ENCODE results near the gene GNAI3. TPM values are rescaled to one million over a fixed set of nuclear protein-coding genes. Genes with fewer than 3 reads are reported as not detected.

Gene GNAI3
- total and polyA plus RNA-seq, 2 experiments from 2014 or later, result 8.9 to 11.5 TPM

GRCh38 chr1:109532365-109533136, 15.9 kb upstream of the GNAI3 start:
- Histone ChIP-seq H3K36me3 (replicated peaks; ENCODE audit: insufficient read depth, low read depth) (no peaks in the 10 kb centered on the region), H3K4me3 (no peak overlapping the region), H3K79me2 (no peaks in the 10 kb centered on the region)

DNA sequence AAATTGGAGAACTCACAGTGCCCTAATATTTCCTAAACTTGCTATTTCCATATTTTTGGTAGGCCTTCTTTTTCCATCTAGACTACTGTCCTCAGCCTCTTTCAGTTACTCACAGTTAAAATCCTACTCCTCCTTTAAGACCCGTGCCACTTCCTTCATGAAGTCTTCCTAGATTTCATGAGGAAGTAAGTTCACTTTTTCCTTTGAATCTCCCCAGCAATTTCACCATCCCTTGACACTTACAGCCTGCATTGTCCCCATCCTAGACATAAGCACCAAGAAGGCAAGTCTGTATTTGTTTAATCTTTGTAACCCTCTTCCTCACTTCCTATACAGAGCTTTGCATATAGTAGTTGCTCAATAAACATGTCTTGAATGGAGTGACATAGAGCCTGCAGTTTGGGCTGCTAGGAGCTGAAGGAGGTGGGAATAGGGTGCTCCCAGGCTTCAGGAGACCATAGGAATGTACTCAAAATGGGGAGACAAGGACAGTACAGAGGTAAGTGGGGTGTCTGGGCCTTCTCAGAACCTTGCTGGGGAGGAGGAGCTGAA, 14.0 kb upstream of the GNAI3 start:
- TF ChIP-seq EZH2 (IDR thresholded peaks at IDR 0.05; ENCODE audit: borderline replicate concordance) (no peak), EZH2phosphoT487 (IDR thresholded peaks at IDR 0.05; ENCODE audit: low read depth, severe bottlenecking, unreplicated experiment) (no peak)
- TF ChIP-seq, protein P1, sequence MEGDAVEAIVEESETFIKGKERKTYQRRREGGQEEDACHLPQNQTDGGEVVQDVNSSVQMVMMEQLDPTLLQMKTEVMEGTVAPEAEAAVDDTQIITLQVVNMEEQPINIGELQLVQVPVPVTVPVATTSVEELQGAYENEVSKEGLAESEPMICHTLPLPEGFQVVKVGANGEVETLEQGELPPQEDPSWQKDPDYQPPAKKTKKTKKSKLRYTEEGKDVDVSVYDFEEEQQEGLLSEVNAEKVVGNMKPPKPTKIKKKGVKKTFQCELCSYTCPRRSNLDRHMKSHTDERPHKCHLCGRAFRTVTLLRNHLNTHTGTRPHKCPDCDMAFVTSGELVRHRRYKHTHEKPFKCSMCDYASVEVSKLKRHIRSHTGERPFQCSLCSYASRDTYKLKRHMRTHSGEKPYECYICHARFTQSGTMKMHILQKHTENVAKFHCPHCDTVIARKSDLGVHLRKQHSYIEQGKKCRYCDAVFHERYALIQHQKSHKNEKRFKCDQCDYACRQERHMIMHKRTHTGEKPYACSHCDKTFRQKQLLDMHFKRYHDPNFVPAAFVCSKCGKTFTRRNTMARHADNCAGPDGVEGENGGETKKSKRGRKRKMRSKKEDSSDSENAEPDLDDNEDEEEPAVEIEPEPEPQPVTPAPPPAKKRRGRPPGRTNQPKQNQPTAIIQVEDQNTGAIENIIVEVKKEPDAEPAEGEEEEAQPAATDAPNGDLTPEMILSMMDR (IDR thresholded peaks at IDR 0.05; ENCODE audit: poor library complexity), result no peak
- 91% methylated on average over 1 of the region's 1 CpG for WGBS (ENCODE audit: low lambda C conversion rate, missing lambda C conversion rate)
- H3K27ac ChIP-seq, result no peak overlapping the region
- no peak overlapping the region for H2AFZ ChIP-seq
- H3K4me2 ChIP-seq, result no peak overlapping the region
- H3K79me2 ChIP-seq, result no peaks in the 10 kb centered on the region
- H4K20me1 ChIP-seq (ENCODE audit: insufficient read depth, poor library complexity, severe bottlenecking), result no peaks in the 10 kb centered on the region
- no peaks in the 10 kb centered on the region for H3K36me3 ChIP-seq (replicated peaks; ENCODE audit: insufficient read depth, low read depth)
- no peaks in the 10 kb centered on the region for H3K9me2 ChIP-seq (replicated peaks; ENCODE audit: insufficient read depth)
- no peaks in the 10 kb centered on the region for H3K27me3 ChIP-seq
- peaks cover 4% of the 10 kb centered on the region for H3K4me1 ChIP-seq (ENCODE audit: insufficient read depth)
- H3K4me3 ChIP-seq, result no peak overlapping the region
- no peaks in the 10 kb centered on the region for H3K9me3 ChIP-seq (ENCODE audit: low read depth)
- no peak for DNase-seq (ENCODE audit: low spot score)

More at GRCh38 chr1:109532365-109533136, 15.9 kb upstream of the GNAI3 start:
- Histone ChIP-seq H3K4me2 (peak overlapping the region; percentile 72), H3K4me1 (ENCODE audit: insufficient read depth) (peaks cover 4% of the 10 kb centered on the region), H3K27me3 (no peaks in the 10 kb centered on the region), H3K27ac (no peak overlapping the region), H2AFZ (peak overlapping the region; percentile 78), H4K20me1 (ENCODE audit: insufficient read depth, poor library complexity, severe bottlenecking) (no peaks in the 10 kb centered on the region), H3K9me2 (replicated peaks; ENCODE audit: insufficient read depth) (no peaks in the 10 kb centered on the region), H3K9me3 (ENCODE audit: low read depth) (no peaks in the 10 kb centered on the region)
- TF ChIP-seq, protein P1 (IDR thresholded peaks at IDR 0.05; ENCODE audit: poor library complexity), result peak; percentile 93
- no peak for TF ChIP-seq EZH2 (IDR thresholded peaks at IDR 0.05; ENCODE audit: borderline replicate concordance)
- WGBS (ENCODE audit: low lambda C conversion rate, missing lambda C conversion rate), result 23% methylated on average over 12 of the region's 12 CpGs
- peak; percentile 83 for DNase-seq (ENCODE audit: low spot score)

GRCh38 chr1:109535481-109535880, 12.9 kb upstream of the GNAI3 start:
- no peak for DNase-seq (ENCODE audit: low spot score)
- H3K9me2 ChIP-seq (replicated peaks; ENCODE audit: insufficient read depth), result no peaks in the 10 kb centered on the region
- H3K79me2 ChIP-seq, result no peaks in the 10 kb centered on the region
- H3K4me2 ChIP-seq, result no peak overlapping the region
- H3K4me3 ChIP-seq, result no peak overlapping the region
- peaks cover 4% of the 10 kb centered on the region for H3K4me1 ChIP-seq (ENCODE audit: insufficient read depth)
- 72% methylated on average over 4 of the region's 4 CpGs for WGBS (ENCODE audit: low lambda C conversion rate, missing lambda C conversion rate)
- no peaks in the 10 kb centered on the region for H4K20me1 ChIP-seq (ENCODE audit: insufficient read depth, poor library complexity, severe bottlenecking)
- no peak overlapping the region for H2AFZ ChIP-seq
- no peaks in the 10 kb centered on the region for H3K36me3 ChIP-seq (replicated peaks; ENCODE audit: insufficient read depth, low read depth)
- no peaks in the 10 kb centered on the region for H3K9me3 ChIP-seq (ENCODE audit: low read depth)
- TF ChIP-seq EZH2phosphoT487 (IDR thresholded peaks at IDR 0.05; ENCODE audit: low read depth, severe bottlenecking, unreplicated experiment) (no peak), EZH2 (IDR thresholded peaks at IDR 0.05; ENCODE audit: borderline replicate concordance) (no peak)
- TF ChIP-seq, protein P1 (IDR thresholded peaks at IDR 0.05; ENCODE audit: poor library complexity), result no peak
- no peaks in the 10 kb centered on the region for H3K27me3 ChIP-seq
- H3K27ac ChIP-seq, result no peak overlapping the region

Data from hepatocyte (in vitro differentiated cells).